ENCODE measurements around the gene ANKRD12.

Gene ANKRD12

GRCh38 chr18:9184998-9185613 lies 48.5 kb downstream of the ANKRD12 start:
- H3K4me3 ChIP-seq (ENCODE audit: low read depth, low read length), result no peak overlapping the region
- TF ChIP-seq CTCF (IDR thresholded peaks at IDR 0.05; ENCODE audit: borderline replicate concordance, insufficient read depth, low read depth, low read length), result no peak

GRCh38 chr18:9188359-9189231 lies 52.0 kb downstream of the ANKRD12 start:
- no peak for TF ChIP-seq CTCF (IDR thresholded peaks at IDR 0.05; ENCODE audit: borderline replicate concordance, insufficient read depth, low read depth, low read length)
- no peak overlapping the region for H3K4me3 ChIP-seq (ENCODE audit: low read depth, low read length)

- no peak overlapping the region for H3K4me3 ChIP-seq (ENCODE audit: low read depth, low read length)
Measured at GRCh38 chr18:9189491-9189890, 52.9 kb downstream of the ANKRD12 start.

GRCh38 chr18:9191658-9192256 lies 55.2 kb downstream of the ANKRD12 start:
- H3K4me3 ChIP-seq (ENCODE audit: low read depth, low read length), result no peak overlapping the region
- no peak for TF ChIP-seq CTCF (IDR thresholded peaks at IDR 0.05; ENCODE audit: borderline replicate concordance, insufficient read depth, low read depth, low read length)

More at GRCh38 chr18:9189491-9189890, 52.9 kb downstream of the ANKRD12 start:
- no peak for TF ChIP-seq CTCF (IDR thresholded peaks at IDR 0.05; ENCODE audit: borderline replicate concordance, insufficient read depth, low read depth, low read length)

- no peak for TF ChIP-seq CTCF (IDR thresholded peaks at IDR 0.05; ENCODE audit: borderline replicate concordance, insufficient read depth, low read depth, low read length)
Measured at GRCh38 chr18:9193031-9193430, 56.5 kb downstream of the ANKRD12 start.

GRCh38 chr18:9196568-9196967 lies 60.0 kb downstream of the ANKRD12 start:
- H3K4me3 ChIP-seq (ENCODE audit: low read depth, low read length), result no peak overlapping the region
- TF ChIP-seq CTCF (IDR thresholded peaks at IDR 0.05; ENCODE audit: borderline replicate concordance, insufficient read depth, low read depth, low read length), result no peak

More at GRCh38 chr18:9193031-9193430, 56.5 kb downstream of the ANKRD12 start:
- no peak overlapping the region for H3K4me3 ChIP-seq (ENCODE audit: low read depth, low read length)
